ENCODE results near the gene SLC34A3.
"Not testable (repeated sequence)": the region's sequence is repeated elsewhere in the genome, so short reads cannot be mapped to it uniquely, and the experiment has no call there.

Gene SLC34A3

DNA sequence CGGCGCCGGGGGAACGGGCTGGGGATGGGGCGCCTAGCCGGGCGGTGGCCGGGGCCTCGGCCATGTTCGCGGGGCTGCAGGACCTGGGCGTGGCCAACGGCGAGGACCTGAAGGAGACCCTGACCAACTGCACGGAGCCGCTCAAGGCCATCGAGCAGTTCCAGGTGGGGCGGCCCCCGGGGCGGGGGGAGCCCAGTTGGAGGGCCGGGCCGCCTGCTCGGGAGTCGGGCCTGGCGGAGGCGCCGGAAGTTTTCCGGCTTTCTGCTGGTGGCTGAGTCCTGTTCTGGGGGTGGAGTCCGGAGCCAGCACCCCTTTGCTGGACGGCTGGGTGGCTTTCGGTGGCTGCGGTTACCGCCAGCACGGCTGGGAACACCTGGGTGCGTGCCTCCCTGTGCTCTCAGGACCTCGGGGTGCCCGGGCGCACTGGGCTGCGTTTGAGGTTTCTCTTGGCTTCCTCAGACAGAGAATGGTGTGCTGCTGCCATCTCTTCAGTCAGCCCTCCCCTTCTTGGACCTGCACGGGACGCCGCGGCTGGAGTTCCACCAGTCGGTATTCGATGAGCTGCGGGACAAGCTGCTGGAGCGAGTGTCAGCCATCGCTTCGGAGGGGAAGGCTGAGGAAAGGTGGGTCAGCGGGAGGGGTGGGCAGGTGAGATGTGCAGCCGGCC lies 24.9 kb downstream of the SLC34A3 start:
- DNase-seq (ENCODE audit: low read depth, low spot score): no peak

GRCh38 chr9:137256362-137256761 lies 25.7 kb downstream of the SLC34A3 start:
- no peak for DNase-seq (ENCODE audit: low read depth, low spot score)

DNA sequence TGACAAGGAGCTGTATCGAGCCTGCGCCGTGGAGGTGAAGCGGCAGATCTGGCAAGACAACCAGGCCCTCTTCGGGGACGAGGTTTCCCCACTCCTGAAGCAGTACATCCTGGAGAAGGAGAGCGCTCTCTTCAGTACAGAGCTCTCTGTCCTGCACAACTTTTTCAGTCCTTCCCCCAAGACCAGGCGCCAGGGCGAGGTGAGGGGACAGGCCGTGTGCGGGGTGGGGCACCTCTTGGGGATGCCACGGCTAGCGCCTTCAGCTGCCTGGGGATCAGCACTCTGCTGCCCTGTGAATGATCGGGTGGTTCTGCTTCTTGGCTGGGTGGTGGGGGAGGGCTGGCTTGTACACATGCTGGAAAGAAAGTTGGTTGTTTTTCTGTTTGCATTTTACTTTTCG lies 26.2 kb downstream of the SLC34A3 start:
- DNase-seq (ENCODE audit: low read depth, low spot score): no peak

DNA sequence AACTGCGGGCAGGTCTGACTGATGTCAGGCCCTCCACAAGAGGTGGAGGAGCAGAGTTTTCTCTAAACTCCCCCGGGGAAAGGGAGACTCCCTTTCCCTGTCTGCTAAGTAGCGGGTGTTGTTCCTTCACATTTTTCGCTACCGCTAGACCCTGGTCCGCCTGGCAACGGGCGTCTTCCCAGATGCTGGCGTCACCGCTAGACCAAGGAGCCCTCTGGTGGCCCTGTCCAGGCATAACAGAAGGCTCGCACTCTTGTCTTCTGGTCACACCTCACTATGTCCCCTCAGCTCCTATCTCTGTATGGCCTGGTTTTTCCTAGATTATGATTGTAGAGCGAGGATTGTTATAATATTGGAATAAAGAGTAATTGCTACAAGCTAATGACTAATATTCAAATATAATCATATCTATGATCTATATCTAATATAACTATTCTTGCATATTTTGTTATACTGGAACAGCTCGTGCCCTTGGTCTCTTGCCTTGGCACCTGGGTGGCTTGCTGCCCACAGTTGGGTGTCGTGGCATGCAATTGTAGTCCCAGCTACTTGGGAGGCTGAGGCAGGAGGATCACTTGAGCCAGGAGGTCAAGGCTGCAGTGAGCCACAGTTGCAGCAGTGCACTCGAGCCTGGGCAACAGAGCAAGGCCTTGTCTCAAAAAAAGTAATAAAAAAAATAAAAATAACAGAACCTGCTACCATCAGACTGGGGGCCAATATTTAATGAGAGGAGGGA lies 31.6 kb downstream of the SLC34A3 start:
- not testable (repeated sequence) for DNase-seq (ENCODE audit: low read depth, low spot score)

GRCh38 chr9:137262909-137263285 lies 32.2 kb downstream of the SLC34A3 start:
- no peak for DNase-seq (ENCODE audit: low read depth, low spot score)

- no peak for DNase-seq (ENCODE audit: low read depth, low spot score)
Measured at GRCh38 chr9:137263506-137263905, 32.8 kb downstream of the SLC34A3 start.

GRCh38 chr9:137264067-137264466 lies 33.4 kb downstream of the SLC34A3 start:
- no peak for DNase-seq (ENCODE audit: low read depth, low spot score)

- no peak for DNase-seq (ENCODE audit: low read depth, low spot score)
Measured at GRCh38 chr9:137265496-137266161, 34.9 kb downstream of the SLC34A3 start.

DNA sequence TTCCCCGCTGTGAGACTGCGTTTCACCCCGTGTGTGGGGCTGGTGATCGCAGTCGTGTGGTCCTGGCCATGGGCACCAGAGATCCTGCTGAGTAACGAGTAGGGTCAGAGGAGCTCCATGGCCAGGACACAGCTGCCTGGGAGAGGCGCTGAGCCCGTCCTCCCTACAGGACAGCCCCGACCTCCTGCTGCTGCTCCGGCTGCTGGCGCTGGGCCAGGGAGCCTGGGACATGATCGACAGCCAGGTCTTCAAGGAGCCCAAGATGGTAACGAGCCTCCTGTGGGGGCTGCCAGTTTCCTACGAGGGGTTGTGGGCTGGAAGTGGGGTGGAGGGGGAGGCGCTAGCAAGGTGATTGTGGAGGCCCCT lies 35.4 kb downstream of the SLC34A3 start:
- no peak for DNase-seq (ENCODE audit: low read depth, low spot score)

DNA sequence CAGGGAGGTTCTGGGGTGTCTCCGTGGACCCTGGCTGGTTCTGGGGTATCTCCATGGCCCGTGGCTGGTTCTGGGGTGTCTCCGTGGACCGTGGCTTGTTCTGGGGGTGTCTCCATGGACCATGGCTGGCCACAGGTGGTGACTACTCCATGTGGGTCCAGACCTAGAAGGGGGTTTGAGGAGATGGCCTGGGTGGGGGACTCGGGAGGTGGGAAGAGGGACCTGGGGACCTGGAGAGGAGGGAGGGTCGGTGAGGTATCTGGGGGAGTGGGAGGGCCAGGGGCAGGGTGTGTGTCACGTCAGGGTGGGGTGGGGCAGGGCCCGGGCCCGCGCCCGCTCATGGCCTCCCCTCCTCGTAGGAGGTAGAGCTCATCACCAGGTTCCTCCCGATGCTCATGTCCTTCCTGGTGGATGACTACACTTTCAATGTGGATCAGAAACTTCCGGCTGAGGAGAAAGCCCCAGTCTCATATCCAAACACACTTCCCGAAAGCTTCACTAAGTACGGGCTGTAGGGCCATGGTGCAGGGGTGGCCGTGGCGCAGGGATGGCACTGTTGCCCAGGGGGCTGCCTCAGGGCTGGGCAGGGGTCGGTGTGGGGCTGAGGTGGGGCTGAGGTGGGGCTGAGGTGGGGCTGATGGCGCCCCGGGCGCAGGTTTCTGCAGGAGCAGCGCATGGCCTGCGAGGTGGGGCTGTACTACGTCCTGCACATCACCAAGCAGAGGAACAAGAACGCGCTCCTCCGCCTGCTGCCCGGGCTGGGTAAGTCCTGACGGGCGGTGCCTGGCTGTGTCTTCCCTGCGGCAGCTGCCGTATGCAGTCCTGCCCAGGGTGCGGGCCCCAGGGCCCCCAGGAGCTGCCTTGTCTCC lies 36.1 kb downstream of the SLC34A3 start:
- DNase-seq (ENCODE audit: low read depth, low spot score): no peak

DNA sequence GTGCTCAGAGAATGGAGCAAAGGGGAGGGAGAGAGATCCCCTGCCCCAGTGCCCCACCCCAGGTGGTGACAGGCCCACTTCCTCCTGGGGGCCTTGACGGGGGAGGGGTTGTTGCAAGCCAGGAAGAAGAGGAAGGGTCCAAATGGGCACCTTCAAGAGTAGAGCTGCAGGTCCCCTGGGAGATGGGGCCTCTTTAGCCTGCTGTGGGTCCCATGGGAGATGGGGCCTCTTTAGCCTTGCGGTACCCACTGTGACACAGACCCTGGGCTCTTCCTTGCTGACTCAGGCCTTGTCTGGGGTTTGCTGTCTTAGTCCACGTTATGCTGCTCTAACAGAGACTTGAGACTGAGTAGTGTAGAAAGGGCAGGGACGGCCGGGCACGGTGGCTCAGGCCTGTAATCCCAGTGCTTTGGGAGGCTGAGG lies 37.2 kb downstream of the SLC34A3 start:
- DNase-seq (ENCODE audit: low read depth, low spot score): no peak

DNA sequence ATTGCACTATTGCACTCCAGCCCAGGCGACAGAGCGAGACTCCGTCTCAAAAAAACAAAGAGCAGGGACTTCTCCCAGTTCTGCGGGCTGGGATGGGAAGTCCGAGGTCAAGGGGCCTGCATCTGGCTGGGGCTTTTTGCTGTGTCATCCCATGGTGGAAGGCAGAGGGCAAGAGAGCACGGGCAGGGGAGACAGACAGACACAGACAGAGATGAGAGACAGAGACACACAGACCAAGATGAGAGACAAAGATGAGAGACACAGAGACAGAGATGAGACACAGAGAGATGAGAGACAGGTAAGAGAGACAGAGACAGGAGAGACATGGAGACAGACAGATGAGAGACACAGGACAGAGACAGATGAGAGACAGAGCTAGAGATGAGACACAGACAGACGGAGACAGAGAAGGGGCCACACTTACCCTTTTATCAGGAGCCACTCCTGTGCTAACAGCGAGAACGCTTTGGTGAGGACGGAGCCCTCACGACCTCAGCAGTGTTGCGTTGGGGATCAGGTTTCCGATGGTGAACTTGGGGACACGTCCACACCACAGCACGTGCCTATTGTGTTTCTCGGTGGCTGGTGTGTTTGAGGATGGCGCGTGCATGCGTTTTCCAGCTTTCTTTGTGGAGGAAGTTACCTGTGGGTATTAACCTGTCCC lies 38.0 kb downstream of the SLC34A3 start:
- no peak for DNase-seq (ENCODE audit: low read depth, low spot score)

- no peak for DNase-seq (ENCODE audit: low read depth, low spot score)
Measured at GRCh38 chr9:137269231-137269772, 38.6 kb downstream of the SLC34A3 start.

DNA sequence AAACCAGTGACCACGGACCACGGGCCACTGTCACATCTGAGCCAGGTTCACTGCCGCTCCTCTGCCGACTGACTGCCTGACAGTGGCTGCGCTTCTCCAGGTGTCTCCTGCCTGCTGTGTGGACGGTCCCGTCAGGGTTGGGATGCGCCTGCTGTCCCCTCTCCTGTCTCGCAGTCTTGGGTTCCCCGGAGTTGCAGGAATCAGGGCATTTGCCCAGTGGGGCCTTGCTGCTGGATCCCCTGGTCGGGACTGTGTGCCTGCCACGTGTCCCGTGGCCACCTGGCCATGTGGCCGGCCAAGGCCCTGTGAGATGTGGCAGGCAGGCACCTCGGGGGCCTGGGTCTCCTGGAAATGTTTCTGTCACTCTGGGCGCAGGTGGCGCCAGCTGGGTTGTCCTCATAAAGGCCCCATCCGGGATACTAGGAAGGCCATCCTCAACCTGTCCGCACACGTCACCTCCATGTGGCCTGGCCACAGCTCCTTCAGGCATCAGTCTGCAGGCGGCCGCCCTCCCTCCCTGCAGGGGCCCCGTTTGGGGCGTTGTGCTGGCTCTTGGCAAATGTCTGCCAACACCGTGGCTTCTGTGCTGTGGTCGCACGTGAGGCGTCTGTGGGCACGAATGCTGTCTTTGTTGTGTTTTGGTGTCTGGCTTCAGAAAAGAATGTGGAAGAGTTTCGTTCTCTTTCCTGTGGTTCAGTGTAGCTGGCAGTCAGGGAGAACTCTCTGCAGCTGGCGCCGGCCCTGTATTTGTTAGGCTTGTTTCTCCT lies 40.4 kb downstream of the SLC34A3 start:
- no peak for DNase-seq (ENCODE audit: low read depth, low spot score)

DNA sequence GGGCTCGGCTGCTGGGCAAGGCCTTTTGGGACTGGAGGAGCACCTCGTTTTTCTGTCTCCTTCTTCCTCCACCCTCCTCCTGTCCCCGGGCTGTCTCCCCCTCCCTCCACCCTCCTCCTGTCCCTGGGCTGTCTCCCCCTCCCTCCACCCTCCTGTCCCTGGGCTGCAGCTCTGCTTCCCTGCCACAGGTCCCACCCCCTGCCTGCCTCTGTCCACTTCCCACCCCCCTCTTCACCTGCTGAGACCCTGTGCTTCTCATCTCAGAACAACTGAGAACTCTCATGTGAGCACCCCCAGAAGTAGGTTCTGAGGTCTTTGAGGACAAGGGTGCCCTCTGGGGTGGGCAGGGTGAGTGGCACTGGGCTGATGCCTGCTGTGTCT lies 41.0 kb downstream of the SLC34A3 start:
- DNase-seq (ENCODE audit: low read depth, low spot score): no peak

GRCh38 chr9:137272241-137273094 lies 41.8 kb downstream of the SLC34A3 start:
- no peak for DNase-seq (ENCODE audit: low read depth, low spot score)

- DNase-seq (ENCODE audit: low read depth, low spot score): no peak
Measured at GRCh38 chr9:137273095-137273490, 42.4 kb downstream of the SLC34A3 start.

- DNase-seq (ENCODE audit: low read depth, low spot score): no peak
Measured at GRCh38 chr9:137273611-137274320, 43.1 kb downstream of the SLC34A3 start.

GRCh38 chr9:137275203-137275587 lies 44.5 kb downstream of the SLC34A3 start:
- DNase-seq (ENCODE audit: low read depth, low spot score): no peak
